ENCODE measurements around the gene EDA.

- TF ChIP-seq, protein P1, sequence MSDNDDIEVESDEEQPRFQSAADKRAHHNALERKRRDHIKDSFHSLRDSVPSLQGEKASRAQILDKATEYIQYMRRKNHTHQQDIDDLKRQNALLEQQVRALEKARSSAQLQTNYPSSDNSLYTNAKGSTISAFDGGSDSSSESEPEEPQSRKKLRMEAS (IDR thresholded peaks at IDR 0.05; ENCODE audit: low read depth, low read length) = no peak
- no peak for TF ChIP-seq POLR2A (IDR thresholded peaks at IDR 0.05; ENCODE audit: extremely low read depth, insufficient read length)
- no peak for TF ChIP-seq CTCF (IDR thresholded peaks at IDR 0.05; ENCODE audit: low read depth, low read length)
- no peak for TF ChIP-seq MYC (IDR thresholded peaks at IDR 0.05; ENCODE audit: low read depth, low read length)
Measured at GRCh38 chrX:69741721-69742120, 125.8 kb downstream of the EDA start.

Measured in NB4 (cell line).